Neuronal stem cell (in vitro differentiated cells): ENCODE measurements around the gene SPOCK1.

Source experiments
- DNase-seq: peaks from one replicate; pipeline ENCODE4 v3.0.0-alpha.2; 2013; ENCODE audit warnings: low spot score
- H2AFZ ChIP-seq: one replicate; pipeline ENCODE4 v1.6.1; 2013; ENCODE audit warnings: mild to moderate bottlenecking, low read length, inconsistent platforms
- H2AK5ac ChIP-seq: 2 replicates; pipeline ENCODE4 v1.6.1; 2013; ENCODE audit warnings: low read depth, mild to moderate bottlenecking, inconsistent platforms, low read length, moderate library complexity, mixed read lengths
- H2BK120ac ChIP-seq: 2 replicates; pipeline ENCODE4 v1.6.1; 2013; ENCODE audit warnings: low read depth, mild to moderate bottlenecking, inconsistent platforms, low read length, moderate library complexity, mixed read lengths
- H2BK12ac ChIP-seq: one replicate; pipeline ENCODE4 v1.6.1; 2013; ENCODE audit warnings: low read length, inconsistent platforms
- H2BK15ac ChIP-seq: 2 replicates; pipeline ENCODE4 v1.6.1; 2013; ENCODE audit warnings: mild to moderate bottlenecking, low read length, inconsistent platforms, mixed read lengths
- H2BK5ac ChIP-seq: one replicate; pipeline ENCODE4 v1.6.1; 2013; ENCODE audit warnings: inconsistent platforms, mild to moderate bottlenecking, low read length, moderate library complexity
- H3K14ac ChIP-seq: one replicate; pipeline ENCODE4 v1.6.1; 2013; ENCODE audit warnings: low read length, inconsistent platforms
- H3K18ac ChIP-seq: 2 replicates; pipeline ENCODE4 v1.6.1; 2013; ENCODE audit warnings: low read length, inconsistent platforms
- H3K23ac ChIP-seq: 2 replicates; pipeline ENCODE4 v1.6.1; 2013; ENCODE audit warnings: low read depth, mild to moderate bottlenecking, mixed read lengths, low read length, inconsistent platforms; ENCODE audit not compliant: poor library complexity
- H3K27ac ChIP-seq: replicated peaks from 3 replicates; pipeline ENCODE4 v1.5.1; 2013; ENCODE audit warnings: low read length, inconsistent platforms
- H3K27me3 ChIP-seq, 3 experiments: 2 replicates each; pipeline ENCODE4 v1.6.1; 2013; ENCODE audit warnings: low read length in 3 of 3, mild to moderate bottlenecking in 2 of 3, inconsistent platforms in 1 of 3, low read depth in 1 of 3, mixed read lengths in 1 of 3, moderate library complexity in 1 of 3; ENCODE audit not compliant: control insufficient read depth in 3 of 3, insufficient read depth in 3 of 3
- H3K36me3 ChIP-seq, 2 donors: replicated peaks in 1 of 2; 2 replicates each; pipeline ENCODE4 v1.6.1; 2013; ENCODE audit warnings: low read length in 2 of 2; ENCODE audit not compliant: control insufficient read depth in 2 of 2, insufficient read depth in 2 of 2
- H3K4ac ChIP-seq: 2 replicates; pipeline ENCODE4 v1.6.1; 2013; ENCODE audit warnings: inconsistent platforms, mild to moderate bottlenecking, low read length, moderate library complexity
- H3K4me1 ChIP-seq, 2 donors: 1 replicate in 1 of 2; 2 replicates in 1 of 2; pipeline ENCODE4 v1.6.1; 2013; ENCODE audit warnings: low read length in 2 of 2, low read depth in 1 of 2; ENCODE audit not compliant: control insufficient read depth in 2 of 2, insufficient read depth in 1 of 2
- H3K4me2 ChIP-seq: one replicate; pipeline ENCODE4 v1.6.1; 2013; ENCODE audit warnings: mild to moderate bottlenecking, low read length, inconsistent platforms; ENCODE audit not compliant: insufficient read depth, poor library complexity, severe bottlenecking
- H3K4me3 ChIP-seq, 2 donors: 2 replicates each; pipeline ENCODE4 v1.5.1; 2013; ENCODE audit warnings: low read length in 2 of 2, mild to moderate bottlenecking in 2 of 2, inconsistent platforms in 1 of 2, moderate library complexity in 1 of 2
- H3K79me1 ChIP-seq: one replicate; pipeline ENCODE4 v1.6.1; 2013; ENCODE audit warnings: low read depth, mild to moderate bottlenecking, inconsistent platforms, low read length, moderate library complexity
- H3K9ac ChIP-seq: one replicate; pipeline ENCODE4 v1.6.1; 2013; ENCODE audit warnings: mild to moderate bottlenecking, low read depth, low read length, inconsistent platforms; ENCODE audit not compliant: poor library complexity
- H3K9me3 ChIP-seq, 2 donors: replicated peaks in 1 of 2; 2 replicates each; pipeline versions ENCODE3 to v1.6.1; 2013; ENCODE audit warnings: low read length in 2 of 2, mild to moderate bottlenecking in 2 of 2, inconsistent platforms in 1 of 2, low read depth in 1 of 2, mixed read lengths in 1 of 2, moderate library complexity in 1 of 2; ENCODE audit not compliant: control insufficient read depth in 2 of 2, insufficient read depth in 1 of 2
- H4K8ac ChIP-seq: one replicate; pipeline ENCODE4 v1.6.1; 2013; ENCODE audit warnings: low read depth, mild to moderate bottlenecking, inconsistent platforms, low read length, moderate library complexity
- H4K91ac ChIP-seq: one replicate; pipeline ENCODE4 v1.6.1; 2013; ENCODE audit warnings: low read length, low read depth, mild to moderate bottlenecking, inconsistent platforms; ENCODE audit not compliant: poor library complexity
- WGBS, 2 donors: extraction: QIAGEN DNeasy Blood & Tissue Kit; methylation state at CpG; one replicate each; pipeline ENCODE4 v1.1.7; 2013; ENCODE audit warnings: missing lambda C conversion rate in 2 of 2, mixed read lengths in 1 of 2; ENCODE audit not compliant: insufficient read length in 2 of 2, insufficient replicate concordance in 1 of 2; ENCODE audit errors: extremely low coverage in 2 of 2; 5-methylcytosine and 5-hydroxymethylcytosine counted together

The SPOCK1 gene

GRCh38 chr5:137231540-137231939, 267.6 kb downstream of the SPOCK1 start:
- Histone ChIP-seq H3K23ac (no peak overlapping the region), H4K8ac (no peak overlapping the region), H3K27me3 (no peaks in the 10 kb centered on the region)

GRCh38 chr5:137228816-137229215, 270.3 kb downstream of the SPOCK1 start:
- no peaks in the 10 kb centered on the region for H3K27me3 ChIP-seq
- H3K9ac ChIP-seq: no peak overlapping the region
- no peak overlapping the region for H2AK5ac ChIP-seq
- H3K79me1 ChIP-seq: no peaks in the 10 kb centered on the region
- no peak overlapping the region for H3K14ac ChIP-seq
- no peak overlapping the region for H3K23ac ChIP-seq
- H4K91ac ChIP-seq: no peak overlapping the region
- no peak overlapping the region for H2BK12ac ChIP-seq
- H3K27ac ChIP-seq: no peak overlapping the region
- H3K4ac ChIP-seq: no peak overlapping the region
- no peaks in the 10 kb centered on the region for H3K4me1 ChIP-seq
- H2AFZ ChIP-seq: no peak overlapping the region
- H3K4me2 ChIP-seq: no peak overlapping the region
- DNase-seq: no peak
- H2BK5ac ChIP-seq: no peak overlapping the region
- no peaks in the 10 kb centered on the region for H3K36me3 ChIP-seq
- H4K8ac ChIP-seq: no peak overlapping the region
- H3K18ac ChIP-seq: no peak overlapping the region
- H2BK15ac ChIP-seq: no peak overlapping the region
- H3K4me3 ChIP-seq: no peak overlapping the region
- H2BK120ac ChIP-seq: no peak overlapping the region
- no CpG with 5 or more reads among the region's 4 CpGs for WGBS, 2 donors
- H3K9me3 ChIP-seq: no peaks in the 10 kb centered on the region

More at GRCh38 chr5:137231540-137231939, 267.6 kb downstream of the SPOCK1 start:
- no peaks in the 10 kb centered on the region for H3K9me3 ChIP-seq
- H3K14ac ChIP-seq: no peak overlapping the region
- H2AK5ac ChIP-seq: no peak overlapping the region
- H2AFZ ChIP-seq: no peak overlapping the region
- DNase-seq: no peak
- H4K91ac ChIP-seq: no peak overlapping the region
- H3K4me3 ChIP-seq: no peak overlapping the region
- no peak overlapping the region for H3K9ac ChIP-seq
- H3K4me2 ChIP-seq: no peak overlapping the region
- H3K36me3 ChIP-seq: no peaks in the 10 kb centered on the region
- no peak overlapping the region for H3K27ac ChIP-seq
- H2BK5ac ChIP-seq: no peak overlapping the region
- H2BK120ac ChIP-seq: no peak overlapping the region
- no peak overlapping the region for H2BK12ac ChIP-seq
- no peak overlapping the region for H3K4ac ChIP-seq
- H3K79me1 ChIP-seq: no peaks in the 10 kb centered on the region
- no peak overlapping the region for H3K18ac ChIP-seq
- no peak overlapping the region for H2BK15ac ChIP-seq
- no peaks in the 10 kb centered on the region for H3K4me1 ChIP-seq

GRCh38 chr5:137226081-137226480, 273.0 kb downstream of the SPOCK1 start:
- Histone ChIP-seq H3K27me3 (no peaks in the 10 kb centered on the region), H2AFZ (no peak overlapping the region), H4K8ac (no peak overlapping the region), H3K23ac (no peak overlapping the region), H3K79me1 (no peaks in the 10 kb centered on the region), H2BK5ac (no peak overlapping the region), H3K18ac (no peak overlapping the region), H3K9me3 (no peaks in the 10 kb centered on the region), H3K14ac (no peak overlapping the region), H3K4me3 (no peak overlapping the region), H4K91ac (no peak overlapping the region), H3K4me1 (no peaks in the 10 kb centered on the region), H2BK120ac (no peak overlapping the region), H2AK5ac (no peak overlapping the region), H3K36me3 (no peaks in the 10 kb centered on the region), H3K9ac (no peak overlapping the region), H2BK12ac (no peak overlapping the region), H3K4me2 (no peak overlapping the region), H2BK15ac (no peak overlapping the region), H3K27ac (no peak overlapping the region), H3K4ac (no peak overlapping the region)
- WGBS, 2 donors: no CpG with 5 or more reads among the region's 3 CpGs
- DNase-seq: no peak

- no peaks in the 10 kb centered on the region for H3K9me3 ChIP-seq
- DNase-seq: no peak
- no peak overlapping the region for H3K18ac ChIP-seq
- H2AK5ac ChIP-seq: no peak overlapping the region
- H2BK12ac ChIP-seq: no peak overlapping the region
- H3K9ac ChIP-seq: no peak overlapping the region
- H3K36me3 ChIP-seq: no peaks in the 10 kb centered on the region
- no peak overlapping the region for H3K4me2 ChIP-seq
- H2BK120ac ChIP-seq: no peak overlapping the region
- H4K8ac ChIP-seq: no peak overlapping the region
- no peak overlapping the region for H2AFZ ChIP-seq
- H3K14ac ChIP-seq: no peak overlapping the region
- no CpG with 5 or more reads among the region's 4 CpGs for WGBS, 2 donors
- H3K4me1 ChIP-seq: no peaks in the 10 kb centered on the region
- H3K4ac ChIP-seq: no peak overlapping the region
- H3K27me3 ChIP-seq: no peaks in the 10 kb centered on the region
- H2BK5ac ChIP-seq: no peak overlapping the region
- H3K23ac ChIP-seq: no peak overlapping the region
- H2BK15ac ChIP-seq: no peak overlapping the region
- no peaks in the 10 kb centered on the region for H3K79me1 ChIP-seq
- H3K27ac ChIP-seq: no peak overlapping the region
- H3K4me3 ChIP-seq: no peak overlapping the region
- no peak overlapping the region for H4K91ac ChIP-seq
Measured at GRCh38 chr5:137223324-137224295, 275.5 kb downstream of the SPOCK1 start.
